GM18867 (cell line): ENCODE data around the gene NLRP3.
"Not testable (repeated sequence)": the region's sequence is repeated elsewhere in the genome, so short reads cannot be mapped to it uniquely, and the experiment has no call there.

Experiments used
- ATAC-seq: cut with Tn5 transposase; IDR thresholded peaks from one replicate; pipeline ENCODE4 v1.9.1; 2021; ENCODE audit warnings: mild to moderate bottlenecking, moderate library complexity; ENCODE audit not compliant: unreplicated experiment

NLRP3 gene

DNA sequence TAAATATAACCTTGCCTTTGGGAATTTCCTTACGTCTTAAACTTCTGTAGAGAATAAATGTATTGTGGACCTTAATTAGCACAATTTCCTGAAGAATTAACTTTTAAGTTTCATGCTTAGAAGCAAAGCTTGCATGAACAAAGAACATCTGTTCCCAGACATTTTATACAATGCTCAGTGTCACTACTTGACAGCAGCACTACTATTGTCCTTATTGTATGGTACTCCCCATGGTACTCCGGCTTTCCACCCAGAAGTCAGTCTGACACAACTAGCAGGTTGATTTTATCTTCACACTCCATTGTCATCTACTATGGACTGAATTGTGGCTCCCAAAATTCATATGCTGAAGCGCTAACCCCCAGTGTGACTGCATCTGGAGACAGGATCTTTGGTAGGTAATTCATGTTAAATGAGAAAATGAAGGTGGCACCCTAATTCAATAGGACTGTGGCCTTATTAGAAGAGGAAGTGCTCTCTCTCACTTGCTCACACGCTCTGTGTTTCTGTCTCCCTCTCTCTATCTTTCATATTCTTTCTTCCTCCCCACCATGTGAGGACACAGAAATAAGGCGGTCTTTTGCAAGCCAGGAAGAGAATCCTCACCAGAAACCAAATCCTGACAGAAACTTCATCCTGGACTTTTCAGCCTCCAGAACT, 52.6 kb downstream of the NLRP3 start:
- no peak for ATAC-seq

DNA sequence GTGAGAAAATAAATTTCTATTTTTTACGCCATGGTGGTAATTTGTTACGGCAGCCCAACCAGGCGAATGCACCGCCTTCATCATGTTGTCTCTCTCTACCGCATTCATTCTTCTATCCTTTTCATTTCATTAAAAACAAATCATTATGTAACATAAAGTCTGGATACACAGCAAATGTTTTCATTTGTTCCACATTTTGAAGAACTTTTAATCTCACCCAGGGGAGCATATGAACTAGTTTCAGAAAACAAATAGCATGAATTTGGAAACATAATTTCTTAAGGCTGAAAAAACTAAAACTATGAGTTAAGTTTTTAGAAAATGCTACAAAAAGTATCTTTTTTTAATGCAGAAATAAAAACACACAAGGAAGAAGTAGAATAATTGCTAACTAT, 53.2 kb downstream of the NLRP3 start:
- no peak for ATAC-seq

GRCh38 chr1:247470942-247471429, 55.0 kb downstream of the NLRP3 start:
- not testable (repeated sequence) for ATAC-seq

DNA sequence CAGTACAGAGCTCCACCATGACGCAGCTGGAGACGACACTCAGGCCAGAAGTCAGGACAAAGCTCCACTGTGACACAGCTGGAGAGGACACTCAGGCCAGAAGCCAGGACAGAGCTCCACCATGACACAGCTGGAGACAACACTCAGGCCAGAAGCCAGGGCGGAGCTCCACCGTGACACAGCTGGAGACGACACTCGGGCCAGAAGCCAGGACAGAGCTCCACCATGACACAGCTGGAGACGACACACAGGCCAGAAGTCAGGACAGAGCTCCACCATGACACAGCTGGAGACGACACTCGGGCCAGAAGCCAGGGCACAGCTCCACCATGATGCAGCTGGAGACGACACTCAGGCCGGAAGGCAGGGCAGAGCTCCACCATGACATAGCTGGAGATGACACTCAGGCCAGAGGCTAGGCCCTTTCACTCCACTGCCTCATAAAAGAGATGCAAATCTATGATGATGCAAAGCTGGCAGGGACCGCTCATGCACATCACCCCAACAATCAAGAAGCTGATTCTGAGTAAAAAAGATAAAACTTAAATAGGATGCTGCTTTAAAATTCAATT, 55.6 kb downstream of the NLRP3 start:
- ATAC-seq: no peak

DNA sequence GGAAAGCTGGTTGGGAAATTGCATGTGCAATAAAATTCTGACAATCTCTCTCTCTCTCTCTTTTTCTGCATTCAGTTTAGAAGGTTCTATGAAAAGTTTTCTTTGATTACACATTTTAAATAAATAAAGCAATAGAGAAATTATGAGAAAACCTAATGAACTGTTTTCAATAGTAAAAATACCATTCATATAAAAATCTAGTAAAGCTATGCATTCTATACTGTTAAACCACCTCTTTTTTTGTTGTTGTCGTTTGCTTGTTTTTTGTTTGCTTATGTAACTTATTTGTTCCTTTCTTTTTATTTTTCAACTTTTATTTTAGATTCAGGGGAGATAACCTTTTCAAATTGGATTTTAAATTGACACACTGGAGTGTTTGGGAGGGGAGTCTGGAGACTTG, 56.1 kb downstream of the NLRP3 start:
- ATAC-seq: no peak

DNA sequence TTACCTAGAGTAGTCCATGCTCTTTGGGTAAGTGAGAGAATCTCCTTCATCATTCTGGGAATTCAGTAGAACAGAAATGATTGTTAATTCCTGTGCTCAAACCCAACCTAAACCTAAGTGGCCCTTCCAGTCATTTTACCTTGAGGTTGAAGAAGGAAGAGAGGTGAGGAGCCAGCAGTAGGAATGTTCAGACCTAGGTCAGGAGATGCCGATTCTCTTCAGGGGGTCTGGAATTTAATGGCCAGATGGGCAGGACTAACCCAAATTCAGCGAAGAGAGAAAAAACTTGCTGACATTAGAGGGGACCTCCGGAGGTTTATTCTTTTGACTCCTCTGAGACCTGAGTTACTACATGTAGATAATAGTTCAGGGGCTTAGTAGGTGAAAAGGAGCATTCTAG, 58.4 kb downstream of the NLRP3 start:
- no peak for ATAC-seq

GRCh38 chr1:247475793-247476192, 59.8 kb downstream of the NLRP3 start:
- no peak for ATAC-seq

GRCh38 chr1:247476328-247477058, 60.5 kb downstream of the NLRP3 start:
- ATAC-seq: peak; percentile 39

GRCh38 chr1:247482747-247483146, 66.8 kb downstream of the NLRP3 start:
- no peak for ATAC-seq

GRCh38 chr1:247487057-247487456, 71.1 kb downstream of the NLRP3 start:
- ATAC-seq: peak; percentile 70

DNA sequence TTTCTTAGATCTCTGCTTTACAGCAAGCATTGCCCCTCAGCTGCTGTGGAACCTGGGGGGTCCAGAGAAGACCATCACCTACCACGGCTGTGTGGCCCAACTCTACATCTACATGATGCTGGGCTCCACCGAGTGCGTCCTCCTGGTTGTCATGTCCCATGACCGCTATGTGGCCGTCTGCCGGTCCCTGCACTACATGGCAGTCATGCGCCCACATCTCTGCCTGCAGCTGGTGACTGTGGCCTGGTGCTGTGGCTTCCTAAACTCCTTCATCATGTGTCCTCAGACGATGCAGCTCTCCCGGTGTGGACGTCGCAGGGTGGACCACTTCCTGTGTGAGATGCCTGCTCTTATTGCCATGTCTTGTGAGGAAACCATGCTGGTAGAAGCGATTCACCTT, 75.4 kb downstream of the NLRP3 start:
- no peak for ATAC-seq

DNA sequence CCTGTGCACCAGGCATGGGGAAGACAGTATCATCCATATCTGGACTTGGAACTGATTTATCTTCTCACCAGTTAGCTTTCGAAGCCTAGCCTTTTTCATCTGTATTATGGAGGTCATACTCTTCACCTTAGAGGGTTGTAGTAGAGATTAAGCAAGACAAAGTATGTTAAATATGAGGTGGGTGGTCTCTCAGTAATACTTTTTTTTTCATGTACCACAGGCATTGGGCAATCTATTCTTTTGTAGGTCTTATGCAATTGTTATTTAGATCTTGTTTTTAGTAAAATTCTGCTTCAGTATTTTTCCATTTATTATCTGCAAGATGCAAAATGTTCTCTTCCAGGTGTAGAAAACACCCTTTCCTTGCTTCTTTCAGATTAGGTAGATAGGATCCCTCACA, 77.1 kb downstream of the NLRP3 start:
- ATAC-seq: no peak

- ATAC-seq: no peak
Measured at GRCh38 chr1:247494767-247495166, 78.8 kb downstream of the NLRP3 start.

GRCh38 chr1:247496581-247497285, 80.8 kb downstream of the NLRP3 start:
- no peak for ATAC-seq
